Measurements from ENCODE around the gene PTOV1.

The PTOV1 gene

GRCh38 chr19:49829721-49830120 lies 21.2 kb upstream of the PTOV1 start:
- Histone ChIP-seq H3K4me3 (ENCODE audit: control insufficient read depth in 1 of 7, extremely low read depth in 1 of 7, insufficient read depth in 4 of 7, low read depth in 2 of 7, low read length in 6 of 7) (no peak overlapping the region), H3K27me3 (replicated peaks in 2 of 5; ENCODE audit: control insufficient read depth in 4 of 5, insufficient read depth in 5 of 5, low read length in 4 of 5) (no peaks in the 10 kb centered on the region), H3K27ac (ENCODE audit: insufficient read depth in 1 of 2, low read depth in 1 of 2, low read length in 2 of 2, poor library complexity in 1 of 2, severe bottlenecking in 2 of 2) (no peak overlapping the region), H3K4me1 (ENCODE audit: control extremely low read depth in 1 of 4, control insufficient read depth in 4 of 4, insufficient read depth in 4 of 4, low read length in 3 of 4) (peaks cover 4 to 31% (median 16%) of the 10 kb centered on the region in 4 experiments), H3K36me3 (ENCODE audit: control insufficient read depth in 4 of 4, insufficient read depth in 4 of 4, low read length in 3 of 4) (peaks cover 12 to 81% (median 52%) of the 10 kb centered on the region in 4 experiments), H3K9me3 (ENCODE audit: control extremely low read depth in 1 of 5, control insufficient read depth in 4 of 5, insufficient read depth in 2 of 5, low read depth in 1 of 5, low read length in 4 of 5) (no peaks in the 10 kb centered on the region)
- ChIA-PET POLR2A (no interaction called here), CTCF (no interaction called here)
- 96% methylated on average over 18 of the region's 18 CpGs for WGBS (ENCODE audit: insufficient coverage)
- no peak for DNase-seq

GRCh38 chr19:49830766-49831165 lies 20.2 kb upstream of the PTOV1 start:
- POLR2A ChIA-PET, result interaction anchor here (1.4 kb wide), 1 partner anchor 12 kb away, joined by 3 read pairs; the partner anchor contains the start of gene MED25
- H3K36me3 ChIP-seq (ENCODE audit: control insufficient read depth in 4 of 4, insufficient read depth in 4 of 4, low read length in 3 of 4), result peaks cover 15 to 92% (median 61%) of the 10 kb centered on the region in 4 experiments

GRCh38 chr19:49831592-49831991 lies 19.4 kb upstream of the PTOV1 start:
- WGBS (ENCODE audit: insufficient coverage), result 94% methylated on average over 7 of the region's 8 CpGs
- H3K9me3 ChIP-seq (ENCODE audit: control extremely low read depth in 1 of 5, control insufficient read depth in 4 of 5, insufficient read depth in 2 of 5, low read depth in 1 of 5, low read length in 4 of 5), result no peaks in the 10 kb centered on the region
- H3K27ac ChIP-seq (ENCODE audit: insufficient read depth in 1 of 2, low read depth in 1 of 2, low read length in 2 of 2, poor library complexity in 1 of 2, severe bottlenecking in 2 of 2), result no peak overlapping the region
- POLR2A ChIA-PET, result interaction anchor here (1.4 kb wide), 1 partner anchor 13 kb away, joined by 3 read pairs; the partner anchor contains the start of gene MED25
- H3K27me3 ChIP-seq (replicated peaks in 2 of 5; ENCODE audit: control insufficient read depth in 4 of 5, insufficient read depth in 5 of 5, low read length in 4 of 5), result no peaks in the 10 kb centered on the region
- H3K4me3 ChIP-seq (ENCODE audit: control insufficient read depth in 1 of 7, extremely low read depth in 1 of 7, insufficient read depth in 4 of 7, low read depth in 2 of 7, low read length in 6 of 7), result no peak overlapping the region
- CTCF ChIA-PET, result no interaction called here
- DNase-seq, result no peak
- peaks cover 4 to 31% (median 16%) of the 10 kb centered on the region in 4 experiments for H3K4me1 ChIP-seq (ENCODE audit: control extremely low read depth in 1 of 4, control insufficient read depth in 4 of 4, insufficient read depth in 4 of 4, low read length in 3 of 4)
- peaks cover 17 to 95% (median 63%) of the 10 kb centered on the region in 4 experiments for H3K36me3 ChIP-seq (ENCODE audit: control insufficient read depth in 4 of 4, insufficient read depth in 4 of 4, low read length in 3 of 4)

More at GRCh38 chr19:49830766-49831165, 20.2 kb upstream of the PTOV1 start:
- H3K27me3 ChIP-seq (replicated peaks in 2 of 5; ENCODE audit: control insufficient read depth in 4 of 5, insufficient read depth in 5 of 5, low read length in 4 of 5), result no peaks in the 10 kb centered on the region
- CTCF ChIA-PET, result no interaction called here
- DNase-seq, result peak in 1 of 3 donors; percentile 35
- H3K27ac ChIP-seq (ENCODE audit: insufficient read depth in 1 of 2, low read depth in 1 of 2, low read length in 2 of 2, poor library complexity in 1 of 2, severe bottlenecking in 2 of 2), result no peak overlapping the region
- WGBS (ENCODE audit: insufficient coverage), result 83% methylated on average over 7 of the region's 12 CpGs
- peaks cover 4 to 31% (median 16%) of the 10 kb centered on the region in 4 experiments for H3K4me1 ChIP-seq (ENCODE audit: control extremely low read depth in 1 of 4, control insufficient read depth in 4 of 4, insufficient read depth in 4 of 4, low read length in 3 of 4)
- no peaks in the 10 kb centered on the region for H3K9me3 ChIP-seq (ENCODE audit: control extremely low read depth in 1 of 5, control insufficient read depth in 4 of 5, insufficient read depth in 2 of 5, low read depth in 1 of 5, low read length in 4 of 5)
- H3K4me3 ChIP-seq (ENCODE audit: control insufficient read depth in 1 of 7, extremely low read depth in 1 of 7, insufficient read depth in 4 of 7, low read depth in 2 of 7, low read length in 6 of 7), result no peak overlapping the region

- Histone ChIP-seq H3K9me3 (ENCODE audit: control extremely low read depth in 1 of 5, control insufficient read depth in 4 of 5, insufficient read depth in 2 of 5, low read depth in 1 of 5, low read length in 4 of 5) (no peaks in the 10 kb centered on the region), H3K27me3 (replicated peaks in 2 of 5; ENCODE audit: control insufficient read depth in 4 of 5, insufficient read depth in 5 of 5, low read length in 4 of 5) (no peaks in the 10 kb centered on the region), H3K4me3 (ENCODE audit: control insufficient read depth in 1 of 7, extremely low read depth in 1 of 7, insufficient read depth in 4 of 7, low read depth in 2 of 7, low read length in 6 of 7) (no peak overlapping the region), H3K27ac (ENCODE audit: insufficient read depth in 1 of 2, low read depth in 1 of 2, low read length in 2 of 2, poor library complexity in 1 of 2, severe bottlenecking in 2 of 2) (no peak overlapping the region), H3K4me1 (ENCODE audit: control extremely low read depth in 1 of 4, control insufficient read depth in 4 of 4, insufficient read depth in 4 of 4, low read length in 3 of 4) (peaks cover 4 to 31% (median 16%) of the 10 kb centered on the region in 4 experiments), H3K36me3 (ENCODE audit: control insufficient read depth in 4 of 4, insufficient read depth in 4 of 4, low read length in 3 of 4) (peaks cover 19 to 94% (median 63%) of the 10 kb centered on the region in 4 experiments)
- ChIA-PET CTCF (interaction anchor here (1.0 to 2.0 kb wide), 2 partner anchors 15 to 30 kb away, joined by 4 to 5 read pairs; no protein-coding TSS in a partner anchor), POLR2A (no interaction called here)
- no peak for DNase-seq
- WGBS (ENCODE audit: insufficient coverage), result 73% methylated on average over 8 of the region's 9 CpGs
These were observed 18.4 kb upstream of the PTOV1 start for GRCh38 chr19:49832556-49832955.

GRCh38 chr19:49833599-49833998 lies 17.4 kb upstream of the PTOV1 start:
- CTCF ChIA-PET, result interaction anchor here (2.0 kb wide), 1 partner anchor 14 kb away, joined by 5 read pairs; no protein-coding TSS in a partner anchor
- Histone ChIP-seq H3K36me3 (ENCODE audit: control insufficient read depth in 4 of 4, insufficient read depth in 4 of 4, low read length in 3 of 4) (peaks cover 21 to 97% (median 66%) of the 10 kb centered on the region in 4 experiments), H3K9me3 (ENCODE audit: control extremely low read depth in 1 of 5, control insufficient read depth in 4 of 5, insufficient read depth in 2 of 5, low read depth in 1 of 5, low read length in 4 of 5) (no peaks in the 10 kb centered on the region), H3K4me3 (ENCODE audit: control insufficient read depth in 1 of 7, extremely low read depth in 1 of 7, insufficient read depth in 4 of 7, low read depth in 2 of 7, low read length in 6 of 7) (no peak overlapping the region), H3K27me3 (replicated peaks in 2 of 5; ENCODE audit: control insufficient read depth in 4 of 5, insufficient read depth in 5 of 5, low read length in 4 of 5) (no peaks in the 10 kb centered on the region), H3K4me1 (ENCODE audit: control extremely low read depth in 1 of 4, control insufficient read depth in 4 of 4, insufficient read depth in 4 of 4, low read length in 3 of 4) (peaks cover 4 to 31% (median 16%) of the 10 kb centered on the region in 4 experiments), H3K27ac (ENCODE audit: insufficient read depth in 1 of 2, low read depth in 1 of 2, low read length in 2 of 2, poor library complexity in 1 of 2, severe bottlenecking in 2 of 2) (no peak overlapping the region)
- DNase-seq, result no peak
- POLR2A ChIA-PET, result no interaction called here
- WGBS (ENCODE audit: insufficient coverage), result 95% methylated on average over 7 of the region's 7 CpGs

- no peaks in the 10 kb centered on the region for H3K9me3 ChIP-seq (ENCODE audit: control extremely low read depth in 1 of 5, control insufficient read depth in 4 of 5, insufficient read depth in 2 of 5, low read depth in 1 of 5, low read length in 4 of 5)
- H3K36me3 ChIP-seq (ENCODE audit: control insufficient read depth in 4 of 4, insufficient read depth in 4 of 4, low read length in 3 of 4), result peaks cover 27 to 93% (median 70%) of the 10 kb centered on the region in 4 experiments
- ChIA-PET CTCF (no interaction called here), POLR2A (no interaction called here)
- peaks cover 4 to 26% (median 16%) of the 10 kb centered on the region in 4 experiments for H3K4me1 ChIP-seq (ENCODE audit: control extremely low read depth in 1 of 4, control insufficient read depth in 4 of 4, insufficient read depth in 4 of 4, low read length in 3 of 4)
- no peak for DNase-seq
- H3K4me3 ChIP-seq (ENCODE audit: control insufficient read depth in 1 of 7, extremely low read depth in 1 of 7, insufficient read depth in 4 of 7, low read depth in 2 of 7, low read length in 6 of 7), result no peak overlapping the region
- H3K27ac ChIP-seq (ENCODE audit: insufficient read depth in 1 of 2, low read depth in 1 of 2, low read length in 2 of 2, poor library complexity in 1 of 2, severe bottlenecking in 2 of 2), result no peak overlapping the region
- H3K27me3 ChIP-seq (replicated peaks in 2 of 5; ENCODE audit: control insufficient read depth in 4 of 5, insufficient read depth in 5 of 5, low read length in 4 of 5), result no peaks in the 10 kb centered on the region
- WGBS (ENCODE audit: insufficient coverage), result 100% methylated on average over 7 of the region's 12 CpGs
These were observed 15.4 kb upstream of the PTOV1 start for GRCh38 chr19:49835562-49835961.

- POLR2A ChIA-PET, result no interaction called here
- Histone ChIP-seq H3K27ac (ENCODE audit: insufficient read depth in 1 of 2, low read depth in 1 of 2, low read length in 2 of 2, poor library complexity in 1 of 2, severe bottlenecking in 2 of 2) (no peak overlapping the region), H3K27me3 (replicated peaks in 2 of 5; ENCODE audit: control insufficient read depth in 4 of 5, insufficient read depth in 5 of 5, low read length in 4 of 5) (no peaks in the 10 kb centered on the region), H3K9me3 (ENCODE audit: control extremely low read depth in 1 of 5, control insufficient read depth in 4 of 5, insufficient read depth in 2 of 5, low read depth in 1 of 5, low read length in 4 of 5) (no peaks in the 10 kb centered on the region), H3K4me1 (ENCODE audit: control extremely low read depth in 1 of 4, control insufficient read depth in 4 of 4, insufficient read depth in 4 of 4, low read length in 3 of 4) (peaks cover 4 to 17% (median 13%) of the 10 kb centered on the region in 4 experiments), H3K36me3 (ENCODE audit: control insufficient read depth in 4 of 4, insufficient read depth in 4 of 4, low read length in 3 of 4) (peaks cover 27 to 91% (median 72%) of the 10 kb centered on the region in 4 experiments), H3K4me3 (ENCODE audit: control insufficient read depth in 1 of 7, extremely low read depth in 1 of 7, insufficient read depth in 4 of 7, low read depth in 2 of 7, low read length in 6 of 7) (no peak overlapping the region)
- DNase-seq, result no peak
- 96% methylated on average over 13 of the region's 20 CpGs for WGBS (ENCODE audit: insufficient coverage)
- CTCF ChIA-PET, result interaction anchor here (0.6 kb wide), 1 partner anchor 12 kb away, joined by 3 read pairs; no protein-coding TSS in a partner anchor
These were observed 14.6 kb upstream of the PTOV1 start for GRCh38 chr19:49836176-49837008.

Measured in common myeloid progenitor, CD34-positive (primary cell).